Activated CD4-positive, alpha-beta T cell treated with anti-CD3 and anti-CD28 coated beads, Interleukin-2, amount 50 U/mL, for 16 hours (primary cell): ENCODE data around the gene BICDL2.
A peak's percentile ranks its signal among the peaks of the same experiment; 100 is the strongest.

Source experiments
- DNase-seq: peaks from one replicate; pipeline ENCODE4 v3.0.0-alpha.2; 2020

BICDL2 gene

GRCh38 chr16:3045758-3046640 is 9.3 kb upstream of the BICDL2 start, which contains the start of gene MMP25:
Gene MMP25, plus strand, starts transcription at chr16:3046561. Its CDS starts 357 bp downstream, at chr16:3046918.
- DNase-seq: no peak

- DNase-seq: no peak
Measured at GRCh38 chr16:3044708-3045107, 8.0 kb upstream of the BICDL2 start.

GRCh38 chr16:3042376-3042775 is 5.6 kb upstream of the BICDL2 start:
- no peak for DNase-seq

- no peak for DNase-seq
Measured at GRCh38 chr16:3038896-3039295, 2.2 kb upstream of the BICDL2 start.

- DNase-seq: no peak
Measured at GRCh38 chr16:3038256-3038655, 1.5 kb upstream of the BICDL2 start.

GRCh38 chr16:3035972-3036725 is 595 bp downstream of the BICDL2 start:
- no peak for DNase-seq

- no peak for DNase-seq
Measured at GRCh38 chr16:3035289-3035971, 1.3 kb downstream of the BICDL2 start.

GRCh38 chr16:3032624-3033023 is 4.1 kb downstream of the BICDL2 start:
- DNase-seq: no peak

- no peak for DNase-seq
Measured at GRCh38 chr16:3030222-3031212, 6.2 kb downstream of the BICDL2 start.

GRCh38 chr16:3029491-3030221 is 7.1 kb downstream of the BICDL2 start:
- peak; percentile 59 for DNase-seq

- no peak for DNase-seq
Measured at GRCh38 chr16:3028716-3029319, 7.9 kb downstream of the BICDL2 start.

GRCh38 chr16:3027983-3028715 is 8.6 kb downstream of the BICDL2 start:
- DNase-seq: peak; percentile 91

- DNase-seq: no peak
Measured at GRCh38 chr16:3027489-3027795, 9.3 kb downstream of the BICDL2 start.

GRCh38 chr16:3026609-3027488 is 9.9 kb downstream of the BICDL2 start:
- DNase-seq: no peak

GRCh38 chr16:3026003-3026378 is 10.8 kb downstream of the BICDL2 start:
- DNase-seq: no peak

GRCh38 chr16:3025032-3026002 is 11.4 kb downstream of the BICDL2 start:
- DNase-seq: no peak

GRCh38 chr16:3023669-3024478 is 12.9 kb downstream of the BICDL2 start, which contains the start of the genes HCFC1R1 and THOC6:
Gene HCFC1R1, minus strand, starts transcription at chr16:3023942. Its CDS starts 1 bp downstream, at chr16:3023941.
Gene THOC6, plus strand, starts transcription at chr16:3024035. Its CDS starts 292 bp downstream, at chr16:3024327.
- DNase-seq: peak; percentile 98
